ENCODE measurements around the gene CDKL1. TPM values are rescaled to one million over a fixed set of nuclear protein-coding genes. Genes with fewer than 3 reads are reported as not detected.

Gene CDKL1
- total RNA-seq, 1 donor from 2014 or later: 2.5 TPM

GRCh38 chr14:50290306-50290705 is 106.4 kb downstream of the CDKL1 start:
- Histone ChIP-seq H3K9ac (no peak overlapping the region), H3K79me2 (ENCODE audit: low read depth) (no peaks in the 10 kb centered on the region), H3K4me1 (no peaks in the 10 kb centered on the region), H4K20me1 (ENCODE audit: low read depth) (no peaks in the 10 kb centered on the region), H3K27me3 (no peaks in the 10 kb centered on the region), H3K9me3 (ENCODE audit: low read depth) (no peaks in the 10 kb centered on the region), H3F3A (ENCODE audit: low read depth) (no peaks in the 10 kb centered on the region), H3K27ac (no peak overlapping the region), H3K4me2 (no peak overlapping the region), H2AFZ (replicated peaks) (no peak overlapping the region), H3K36me3 (peaks cover 2% of the 10 kb centered on the region), H3K4me3 (no peak overlapping the region)
- TF ChIP-seq EZH2phosphoT487 (IDR thresholded peaks at IDR 0.05) (no peak), CTCF (IDR thresholded peaks at IDR 0.05) (no peak), EZH2 (IDR thresholded peaks at IDR 0.05) (no peak)
- Mint-ChIP-seq H3K4me1 (no peaks in the 10 kb centered on the region), H3K27ac (no peak overlapping the region), H3K4me3 (no peak overlapping the region), H3K27me3 (ENCODE audit: insufficient read depth, low read depth) (no peaks in the 10 kb centered on the region), H3K9me3 (peaks cover 2% of the 10 kb centered on the region), H3K36me3 (peaks cover 19% of the 10 kb centered on the region)
- DNase-seq (ENCODE audit: low spot score): no peak

GRCh38 chr14:50288146-50288545 is 108.5 kb downstream of the CDKL1 start:
- Mint-ChIP-seq H3K4me1 (no peaks in the 10 kb centered on the region), H3K9me3 (peaks cover 2% of the 10 kb centered on the region), H3K36me3 (peaks cover 13% of the 10 kb centered on the region), H3K27ac (no peak overlapping the region), H3K27me3 (ENCODE audit: insufficient read depth, low read depth) (no peaks in the 10 kb centered on the region), H3K4me3 (no peak overlapping the region)
- Histone ChIP-seq H3K4me3 (no peak overlapping the region), H3K4me1 (no peaks in the 10 kb centered on the region), H3K36me3 (peaks cover 3% of the 10 kb centered on the region), H3K4me2 (no peak overlapping the region), H3K9me3 (ENCODE audit: low read depth) (no peaks in the 10 kb centered on the region), H3K9ac (no peak overlapping the region), H2AFZ (replicated peaks) (no peak overlapping the region), H4K20me1 (ENCODE audit: low read depth) (no peaks in the 10 kb centered on the region), H3K27me3 (no peaks in the 10 kb centered on the region), H3K27ac (no peak overlapping the region), H3F3A (ENCODE audit: low read depth) (no peaks in the 10 kb centered on the region), H3K79me2 (ENCODE audit: low read depth) (no peaks in the 10 kb centered on the region)
- TF ChIP-seq EZH2phosphoT487 (IDR thresholded peaks at IDR 0.05): no peak
- TF ChIP-seq CTCF (IDR thresholded peaks at IDR 0.05): no peak
- no peak for TF ChIP-seq EZH2 (IDR thresholded peaks at IDR 0.05)
- no peak for DNase-seq (ENCODE audit: low spot score)

- no peaks in the 10 kb centered on the region for H3K9me3 ChIP-seq (ENCODE audit: low read depth)
- no peaks in the 10 kb centered on the region for H3K27me3 ChIP-seq
- H3F3A ChIP-seq (ENCODE audit: low read depth): no peaks in the 10 kb centered on the region
- H3K9ac ChIP-seq: no peak overlapping the region
- Mint-ChIP-seq H3K36me3 (peaks cover 8% of the 10 kb centered on the region), H3K27me3 (ENCODE audit: insufficient read depth, low read depth) (no peaks in the 10 kb centered on the region), H3K4me3 (no peak overlapping the region), H3K4me1 (no peaks in the 10 kb centered on the region), H3K9me3 (no peaks in the 10 kb centered on the region), H3K27ac (no peak overlapping the region)
- no peak for TF ChIP-seq CTCF (IDR thresholded peaks at IDR 0.05)
- TF ChIP-seq EZH2phosphoT487 (IDR thresholded peaks at IDR 0.05): no peak
- TF ChIP-seq EZH2 (IDR thresholded peaks at IDR 0.05): no peak
- peaks cover 3% of the 10 kb centered on the region for H3K36me3 ChIP-seq
- no peaks in the 10 kb centered on the region for H3K4me1 ChIP-seq
- no peaks in the 10 kb centered on the region for H4K20me1 ChIP-seq (ENCODE audit: low read depth)
- H3K4me3 ChIP-seq: no peak overlapping the region
- no peak overlapping the region for H3K4me2 ChIP-seq
- no peak overlapping the region for H2AFZ ChIP-seq (replicated peaks)
- no peaks in the 10 kb centered on the region for H3K79me2 ChIP-seq (ENCODE audit: low read depth)
- no peak overlapping the region for H3K27ac ChIP-seq
- no peak for DNase-seq (ENCODE audit: low spot score)
These were observed 110.8 kb downstream of the CDKL1 start for GRCh38 chr14:50285861-50286260.

Small RNAs within 50 kb of the gene (microRNA-seq; reads per million reads assigned to microRNA genes)
- not detected for gene MIR4504

Small RNAs within 50 kb of the gene (small RNA-seq; reads per million reads assigned to genes)
- gene MIR4504: not detected

Other genes starting within 250 kb of the CDKL1 start
- 18.3 and 32.3 TPM in 2 replicates for gene SOS2, start 165.3 kb downstream of the CDKL1 start, total RNA-seq (ENCODE audit: low replicate concordance)
- gene L2HGDH, start 84.7 kb downstream of the CDKL1 start, total RNA-seq (ENCODE audit: low replicate concordance): 13.6 and 14.0 TPM in 2 replicates
- 17.1 and 17.6 TPM in 2 replicates for gene DMAC2L, start 84.6 kb downstream of the CDKL1 start, total RNA-seq (ENCODE audit: low replicate concordance)
- gene MAP4K5, start 135.7 kb upstream of the CDKL1 start, total RNA-seq (ENCODE audit: low replicate concordance): 114 and 122 TPM in 2 replicates
- gene ATL1, start 163.3 kb upstream of the CDKL1 start, total RNA-seq (ENCODE audit: low replicate concordance): 7.3 and 11.8 TPM in 2 replicates